Lower leg skin (tissue), 3 donors: ENCODE results near the gene KCNMA1.

Experiments used
- POLR2A ChIP-seq, 2 donors: fragments of 450-650 bp; IDR thresholded peaks; one replicate each; pipeline ENCODE4 v1.6.1; 2016 to 2017; ENCODE audit warnings: antibody characterized with exemption in 2 of 2, mild to moderate bottlenecking in 1 of 2, moderate library complexity in 1 of 2
- TF ChIP-seq, protein P1 (sequence below), 3 donors: fragments of 450-650 bp; IDR thresholded peaks; one replicate each; pipeline ENCODE4 v1.5.1; 2016; ENCODE audit warnings: antibody characterized with exemption in 3 of 3, mild to moderate bottlenecking in 3 of 3, moderate library complexity in 2 of 3

DNA sequence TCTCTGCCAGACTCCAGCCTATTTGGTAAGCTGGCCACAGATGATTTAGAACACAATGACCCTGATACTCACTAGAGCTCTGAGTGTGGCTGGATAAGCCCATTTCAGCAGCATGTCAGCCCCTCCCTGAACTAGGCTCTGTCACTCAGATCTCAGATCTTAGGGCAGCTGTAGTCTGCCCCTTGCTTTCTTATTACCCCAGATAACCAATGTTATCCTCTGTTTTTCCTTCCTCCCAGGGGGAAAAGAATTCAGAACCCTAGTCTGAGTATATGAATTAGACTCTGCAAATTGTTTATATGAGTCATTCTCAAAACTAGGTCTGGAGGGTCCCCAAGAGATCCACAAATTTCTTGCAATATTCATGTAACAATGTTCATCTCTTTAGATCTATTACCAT lies 286.2 kb downstream of the KCNMA1 start:
- TF ChIP-seq, protein P1, sequence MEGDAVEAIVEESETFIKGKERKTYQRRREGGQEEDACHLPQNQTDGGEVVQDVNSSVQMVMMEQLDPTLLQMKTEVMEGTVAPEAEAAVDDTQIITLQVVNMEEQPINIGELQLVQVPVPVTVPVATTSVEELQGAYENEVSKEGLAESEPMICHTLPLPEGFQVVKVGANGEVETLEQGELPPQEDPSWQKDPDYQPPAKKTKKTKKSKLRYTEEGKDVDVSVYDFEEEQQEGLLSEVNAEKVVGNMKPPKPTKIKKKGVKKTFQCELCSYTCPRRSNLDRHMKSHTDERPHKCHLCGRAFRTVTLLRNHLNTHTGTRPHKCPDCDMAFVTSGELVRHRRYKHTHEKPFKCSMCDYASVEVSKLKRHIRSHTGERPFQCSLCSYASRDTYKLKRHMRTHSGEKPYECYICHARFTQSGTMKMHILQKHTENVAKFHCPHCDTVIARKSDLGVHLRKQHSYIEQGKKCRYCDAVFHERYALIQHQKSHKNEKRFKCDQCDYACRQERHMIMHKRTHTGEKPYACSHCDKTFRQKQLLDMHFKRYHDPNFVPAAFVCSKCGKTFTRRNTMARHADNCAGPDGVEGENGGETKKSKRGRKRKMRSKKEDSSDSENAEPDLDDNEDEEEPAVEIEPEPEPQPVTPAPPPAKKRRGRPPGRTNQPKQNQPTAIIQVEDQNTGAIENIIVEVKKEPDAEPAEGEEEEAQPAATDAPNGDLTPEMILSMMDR (IDR thresholded peaks at IDR 0.05): no peak
- no peak for TF ChIP-seq POLR2A (IDR thresholded peaks at IDR 0.05)
